ENCODE measurements around the gene ARFGAP1.

The ARFGAP1 gene

GRCh38 chr20:63259734-63260460 is 12.7 kb upstream of the ARFGAP1 start:
- no peak overlapping the region for H3K4me3 ChIP-seq (ENCODE audit: low read depth, low read length)
- no peaks in the 10 kb centered on the region for H3K4me1 ChIP-seq
- no peaks in the 10 kb centered on the region for H3K36me3 ChIP-seq
- TF ChIP-seq, protein P1, sequence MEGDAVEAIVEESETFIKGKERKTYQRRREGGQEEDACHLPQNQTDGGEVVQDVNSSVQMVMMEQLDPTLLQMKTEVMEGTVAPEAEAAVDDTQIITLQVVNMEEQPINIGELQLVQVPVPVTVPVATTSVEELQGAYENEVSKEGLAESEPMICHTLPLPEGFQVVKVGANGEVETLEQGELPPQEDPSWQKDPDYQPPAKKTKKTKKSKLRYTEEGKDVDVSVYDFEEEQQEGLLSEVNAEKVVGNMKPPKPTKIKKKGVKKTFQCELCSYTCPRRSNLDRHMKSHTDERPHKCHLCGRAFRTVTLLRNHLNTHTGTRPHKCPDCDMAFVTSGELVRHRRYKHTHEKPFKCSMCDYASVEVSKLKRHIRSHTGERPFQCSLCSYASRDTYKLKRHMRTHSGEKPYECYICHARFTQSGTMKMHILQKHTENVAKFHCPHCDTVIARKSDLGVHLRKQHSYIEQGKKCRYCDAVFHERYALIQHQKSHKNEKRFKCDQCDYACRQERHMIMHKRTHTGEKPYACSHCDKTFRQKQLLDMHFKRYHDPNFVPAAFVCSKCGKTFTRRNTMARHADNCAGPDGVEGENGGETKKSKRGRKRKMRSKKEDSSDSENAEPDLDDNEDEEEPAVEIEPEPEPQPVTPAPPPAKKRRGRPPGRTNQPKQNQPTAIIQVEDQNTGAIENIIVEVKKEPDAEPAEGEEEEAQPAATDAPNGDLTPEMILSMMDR (IDR thresholded peaks at IDR 0.05; ENCODE audit: low read depth, low read length): no peak
- no peaks in the 10 kb centered on the region; the same call in 1 of the 2 replicates for H3K9me3 ChIP-seq
- no peak for DNase-seq
- peaks cover 37% of the 10 kb centered on the region for H3K27me3 ChIP-seq

DNA sequence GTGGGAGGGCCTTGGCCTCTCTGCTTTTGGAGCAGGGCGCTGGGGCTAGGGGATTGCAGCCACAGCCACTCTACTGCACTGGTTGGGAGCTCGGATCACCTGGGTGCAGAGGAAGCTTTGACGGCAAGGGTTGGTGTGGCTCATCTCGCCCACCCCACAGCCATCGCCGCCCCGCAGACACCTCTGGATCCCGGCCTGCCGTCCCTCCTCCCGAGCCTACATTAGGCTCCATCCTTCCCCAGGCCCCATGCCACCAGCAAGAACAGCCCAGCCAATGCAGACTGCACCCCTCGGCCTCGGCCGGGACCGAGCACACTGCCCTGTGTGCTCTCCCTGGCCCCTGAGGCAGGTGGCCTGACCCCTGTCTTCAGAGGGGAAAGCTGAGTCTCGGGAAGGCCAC is 12.1 kb upstream of the ARFGAP1 start:
- Histone ChIP-seq H3K9me3 (no peaks in the 10 kb centered on the region; the same call in 1 of the 2 replicates), H3K4me3 (ENCODE audit: low read depth, low read length) (no peak overlapping the region), H3K36me3 (no peaks in the 10 kb centered on the region), H3K4me1 (no peaks in the 10 kb centered on the region), H3K27me3 (peaks cover 31% of the 10 kb centered on the region)
- DNase-seq: no peak
- TF ChIP-seq, protein P1 (IDR thresholded peaks at IDR 0.05; ENCODE audit: low read depth, low read length): no peak

- H3K27me3 ChIP-seq: peaks cover 24% of the 10 kb centered on the region
- DNase-seq: no peak
- TF ChIP-seq, protein P1 (IDR thresholded peaks at IDR 0.05; ENCODE audit: low read depth, low read length): no peak
- no peak overlapping the region for H3K4me3 ChIP-seq (ENCODE audit: low read depth, low read length)
- H3K4me1 ChIP-seq: no peaks in the 10 kb centered on the region
- no peaks in the 10 kb centered on the region for H3K36me3 ChIP-seq
- H3K9me3 ChIP-seq: no peaks in the 10 kb centered on the region; the same call in 1 of the 2 replicates
Observed at GRCh38 chr20:63261060-63261794, 11.4 kb upstream of the ARFGAP1 start.

DNA sequence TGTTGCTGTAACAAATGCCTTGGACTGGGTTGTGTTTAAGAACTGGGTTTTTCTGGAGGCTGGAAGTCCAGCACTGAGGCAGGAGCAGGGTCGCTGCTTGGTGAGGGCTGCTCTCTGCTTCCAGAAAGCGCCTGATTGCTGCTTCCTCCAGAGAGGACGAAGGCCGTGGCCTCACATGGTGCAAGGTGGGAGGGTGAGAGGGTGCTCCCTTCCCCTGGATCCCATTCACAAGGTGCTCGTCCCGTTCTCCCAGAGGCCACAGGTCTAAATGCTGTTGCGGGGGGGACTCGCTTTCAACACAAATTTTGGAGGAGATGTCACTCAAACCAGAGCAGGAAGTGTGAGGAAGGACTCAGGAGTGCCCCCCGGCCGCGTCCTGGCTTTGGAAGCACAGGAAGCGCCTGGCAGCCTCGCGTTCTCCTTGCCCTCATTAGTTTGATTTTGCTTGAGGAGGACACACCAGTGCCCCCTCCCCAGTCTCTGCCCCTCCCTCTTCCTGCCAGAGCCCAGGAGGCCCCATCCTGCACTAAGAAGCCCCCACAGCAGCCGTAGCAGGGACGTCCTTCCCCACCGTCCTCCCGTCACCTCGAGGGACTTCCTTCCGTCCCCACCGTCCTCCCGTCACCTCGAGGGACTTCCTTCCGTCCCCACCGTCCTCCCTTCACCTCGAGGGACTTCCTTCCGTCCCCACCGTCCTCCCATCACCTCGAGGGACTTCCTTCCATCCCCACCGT is 10.7 kb upstream of the ARFGAP1 start:
- Histone ChIP-seq H3K4me3 (ENCODE audit: low read depth, low read length) (no peak overlapping the region), H3K9me3 (no peaks in the 10 kb centered on the region; the same call in 1 of the 2 replicates), H3K4me1 (no peaks in the 10 kb centered on the region), H3K36me3 (no peaks in the 10 kb centered on the region), H3K27me3 (peaks cover 17% of the 10 kb centered on the region)
- TF ChIP-seq, protein P1 (IDR thresholded peaks at IDR 0.05; ENCODE audit: low read depth, low read length): no peak
- no peak for DNase-seq

- Histone ChIP-seq H3K4me3 (ENCODE audit: low read depth, low read length) (no peak overlapping the region), H3K9me3 (no peaks in the 10 kb centered on the region; the same call in 1 of the 2 replicates), H3K4me1 (no peaks in the 10 kb centered on the region), H3K36me3 (no peaks in the 10 kb centered on the region), H3K27me3 (peaks cover 17% of the 10 kb centered on the region)
- no peak for DNase-seq
- TF ChIP-seq, protein P1 (IDR thresholded peaks at IDR 0.05; ENCODE audit: low read depth, low read length): no peak
Observed at GRCh38 chr20:63262836-63263235, 9.8 kb upstream of the ARFGAP1 start.

Measured in BE2C (cell line).